Measurements from ENCODE around the gene ACSL3.
"Not testable (repeated sequence)": the region's sequence is repeated elsewhere in the genome, so short reads cannot be mapped to it uniquely, and the experiment has no call there.

The ACSL3 gene

DNA sequence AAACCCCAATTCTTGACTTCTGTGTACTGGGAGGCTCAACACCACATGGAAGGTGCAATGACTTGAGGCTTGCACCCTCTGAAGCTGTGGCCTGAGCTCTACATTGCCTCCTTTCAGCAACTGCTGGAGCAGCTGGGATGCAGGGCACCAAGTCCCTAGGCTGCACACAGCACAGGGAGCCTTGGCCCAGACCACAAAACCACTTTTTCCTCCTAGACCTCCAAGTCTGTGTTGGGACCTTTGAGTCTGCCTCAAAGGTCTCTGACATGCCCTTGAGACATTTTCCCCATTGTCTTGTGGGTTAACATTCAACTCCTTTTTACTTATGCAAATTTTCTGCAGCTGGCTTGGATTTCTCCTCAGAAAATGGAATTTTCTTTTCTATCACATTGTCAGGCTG lies 128.6 kb downstream of the ACSL3 start:
- in situ Hi-C loops (cut with HindIII; ENCODE audit: low pct_unique_long_range_greater_than_20kb, low sequenced_read_pairs), result no loop called here
- no peak for TF ChIP-seq JUND (IDR thresholded peaks at IDR 0.05; ENCODE audit: low read depth)
- DNase-seq (ENCODE audit: low read depth in 1 of 2, low spot score in 1 of 2), result no peak

DNA sequence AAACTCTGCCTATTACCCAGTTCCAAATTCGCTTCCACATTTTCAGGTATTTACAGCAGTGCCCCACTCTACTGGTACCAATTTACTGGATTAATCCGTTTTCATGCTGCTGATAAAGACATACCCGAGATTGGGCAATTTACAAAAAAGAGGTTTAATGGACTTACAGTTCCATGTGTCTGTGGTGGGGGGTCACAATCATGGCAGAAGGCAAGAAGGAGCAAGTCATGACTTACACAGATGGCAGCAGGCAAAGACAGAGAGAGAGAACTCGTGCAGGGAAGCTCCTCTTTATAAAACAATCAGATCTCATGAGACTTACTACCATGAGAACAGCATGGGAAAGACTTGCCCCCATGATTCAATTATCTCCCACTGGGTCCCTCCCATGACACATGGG lies 129.4 kb downstream of the ACSL3 start:
- not testable (repeated sequence) for DNase-seq (ENCODE audit: low read depth in 1 of 2, low spot score in 1 of 2)

DNA sequence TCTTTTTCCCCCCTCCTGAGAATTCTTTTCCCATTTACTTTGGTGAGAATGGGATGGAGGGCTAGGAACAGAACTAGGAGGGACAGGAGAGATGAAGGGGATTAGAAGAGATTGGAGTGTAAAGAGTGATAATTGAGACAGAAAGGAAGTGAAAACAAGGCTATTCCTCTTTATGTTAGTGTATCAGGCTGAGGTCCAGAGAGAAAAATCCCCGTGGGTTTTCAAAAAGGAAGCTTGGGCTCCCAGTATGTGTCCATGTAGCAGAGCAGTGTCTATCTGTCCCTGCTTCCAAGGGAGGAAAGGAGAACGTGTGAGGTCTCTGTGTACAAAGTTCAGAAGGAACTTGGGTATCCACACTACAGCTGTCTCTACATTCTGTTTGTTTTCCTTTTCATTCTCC lies 131.3 kb downstream of the ACSL3 start:
- TF ChIP-seq JUND (IDR thresholded peaks at IDR 0.05; ENCODE audit: low read depth), result no peak
- no peak for DNase-seq (ENCODE audit: low read depth in 1 of 2, low spot score in 1 of 2)
- in situ Hi-C loops (cut with HindIII; ENCODE audit: low pct_unique_long_range_greater_than_20kb, low sequenced_read_pairs), result no loop called here

More for the DNA sequence above, 129.4 kb downstream of the ACSL3 start:
- in situ Hi-C loops (cut with HindIII; ENCODE audit: low pct_unique_long_range_greater_than_20kb, low sequenced_read_pairs), result not testable (repeated sequence)

All from T47D (cell line).